Heart left ventricle (tissue), 13 donors: Measurements from ENCODE around the gene TRNP1.

ENCODE experiments used
- CTCF ChIP-seq, 12 donors: fragments of 200-600 bp; sonication (generic) in 4 of 12; IDR thresholded peaks; one replicate each; pipeline versions ENCODE4 v1.5.0 to v1.8.0; 2018 to 2022; ENCODE audit warnings: antibody characterized with exemption in 12 of 12, mild to moderate bottlenecking in 5 of 12
- POLR2A ChIP-seq, 2 donors: fragments of 450-650 bp; IDR thresholded peaks; one replicate each; pipeline ENCODE4 v1.6.1; 2017; ENCODE audit warnings: antibody characterized with exemption in 2 of 2, mild to moderate bottlenecking in 2 of 2, moderate library complexity in 2 of 2
- donor health status: ischemic (EF 13 %, LVEDD 7.1; RV severe dilation, severe dysfunction).
- donor health status: DM: no; HTN: yes; CAD: no.
- donor health status: DM: no; HTN: no; CAD: no.
- donor health status: ischemic (EF 25% LVEDD 6.9; RV normal size, moderate dysfunction).
- donor health status: ischemic (EF 25% LVEDD 5.7; RV mildly dilated, moderate dysfunction).
- donor health status: ischemic (EF 35%, LVEDD 5.7; RV mildly dilated, moderate dysfunction).
- donor health status: nonischemic (EF 11% LVEDD 7.7; RV severe dilation, severe dysfunction).
- donor health status: DM: yes; HTN: yes; CAD: no.
- donor health status: PGD.
- donor health status: ischemic (EF 29% LVEDD 5.4; RV normal size, mild dysfunction).
- donor health status: nonischemic (EF 23%, LVEDD 6.1; RV moderate dilation, normal function).

GRCh38 chr1:27032119-27032461 lies 38.6 kb downstream of the TRNP1 start:
- TF ChIP-seq CTCF (IDR thresholded peaks at IDR 0.05) (no peak), POLR2A (IDR thresholded peaks at IDR 0.05) (no peak)
